Glutamatergic neuron (in vitro differentiated cells): ENCODE measurements around the gene BTBD3. TPM values are rescaled to one million over a fixed set of nuclear protein-coding genes. Genes with fewer than 3 reads are reported as not detected.

Experiments
- DNase-seq: peaks from one replicate; pipeline ENCODE4 v3.0.0; 2022
- H3K27ac Mint-ChIP-seq: one replicate; pipeline ENCODE4 v1.8.0; 2020; ENCODE audit warnings: mild to moderate bottlenecking, mixed read lengths, inconsistent platforms; ENCODE audit not compliant: unreplicated experiment
- H3K27me3 Mint-ChIP-seq: one replicate; pipeline ENCODE4 v1.8.0; 2020; ENCODE audit warnings: mild to moderate bottlenecking, moderate library complexity, mixed read lengths, inconsistent platforms; ENCODE audit not compliant: unreplicated experiment
- H3K36me3 Mint-ChIP-seq: one replicate; pipeline ENCODE4 v1.8.0; 2020; ENCODE audit warnings: mild to moderate bottlenecking, mixed read lengths, inconsistent platforms; ENCODE audit not compliant: unreplicated experiment
- H3K4me1 Mint-ChIP-seq: one replicate; pipeline ENCODE4 v1.8.0; 2020; ENCODE audit warnings: mild to moderate bottlenecking, low read depth, mixed read lengths, inconsistent platforms; ENCODE audit not compliant: unreplicated experiment
- H3K4me3 Mint-ChIP-seq: one replicate; pipeline ENCODE4 v1.8.0; 2020; ENCODE audit warnings: mild to moderate bottlenecking, mixed read lengths, inconsistent platforms; ENCODE audit not compliant: unreplicated experiment
- H3K9me3 Mint-ChIP-seq: one replicate; pipeline ENCODE4 v1.8.0; 2020; ENCODE audit warnings: mild to moderate bottlenecking, moderate library complexity, mixed read lengths, inconsistent platforms; ENCODE audit not compliant: unreplicated experiment
- total RNA-seq: library from RNA; stranded (reverse); fragmentation: NEBNext Ultra II Directional; extraction: Animal tissue kit (Norgen Biotek cat#: 25700); gene quantifications from one replicate; pipeline ENCODE4 v1.2.1, GENCODE V29; 2021; ENCODE audit not compliant: unreplicated experiment
- TF ChIP-seq, protein P1 (sequence below): fragments of 200-600 bp; sonication (generic); IDR thresholded peaks from one replicate; pipeline ENCODE4 v1.5.0; 2021; ENCODE audit not compliant: partially characterized antibody, unreplicated experiment

The BTBD3 gene
- total RNA-seq, 1 donor from 2014 or later = 24.3 TPM

DNA sequence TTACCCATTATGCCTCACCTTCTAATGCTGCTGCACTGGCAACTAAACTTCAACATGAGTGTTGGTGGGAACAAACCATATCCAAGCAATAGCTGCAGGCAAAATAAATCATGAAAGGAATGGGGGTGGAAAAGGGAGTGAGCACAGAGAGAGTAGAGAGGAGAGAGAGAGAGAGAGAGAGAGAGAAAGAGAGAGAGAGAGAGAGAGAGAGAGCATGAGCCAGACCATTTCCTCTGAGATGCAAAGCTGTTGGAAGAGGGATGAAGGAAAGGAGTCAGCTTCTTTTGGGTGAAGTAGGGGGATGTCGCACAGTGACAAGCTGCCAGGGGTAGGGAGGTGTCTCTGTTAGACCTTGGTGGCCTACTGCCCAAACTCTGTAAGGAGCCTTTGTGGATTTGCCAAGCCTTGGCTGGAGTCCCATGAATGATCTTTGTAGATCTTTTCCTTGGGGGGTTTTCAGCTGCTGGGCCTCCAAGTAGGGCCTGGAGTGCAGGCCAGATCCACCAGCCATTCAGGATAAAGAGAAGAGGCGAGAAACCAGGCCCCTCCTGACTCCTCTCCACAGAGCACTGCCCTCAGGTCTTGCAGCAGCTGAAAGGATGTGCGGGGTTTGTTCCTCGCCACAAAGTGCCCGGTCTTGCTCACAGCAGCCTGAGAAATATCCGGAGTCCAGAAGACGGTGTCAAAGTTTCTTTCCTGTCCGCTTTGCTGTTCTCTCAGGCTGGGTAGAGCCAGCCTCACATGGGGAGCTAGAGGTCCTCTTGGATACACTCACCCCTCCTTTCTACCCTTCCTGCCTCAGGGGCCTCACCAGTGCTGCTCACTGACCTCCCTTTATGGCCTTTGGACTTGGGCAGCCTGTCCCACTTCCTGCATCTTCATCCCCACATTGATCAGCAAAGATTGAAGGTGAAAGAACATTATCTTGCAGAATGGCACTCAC is 17.8 kb downstream of the BTBD3 start:
- peaks cover 6% of the 10 kb centered on the region for H3K4me1 Mint-ChIP-seq

DNA sequence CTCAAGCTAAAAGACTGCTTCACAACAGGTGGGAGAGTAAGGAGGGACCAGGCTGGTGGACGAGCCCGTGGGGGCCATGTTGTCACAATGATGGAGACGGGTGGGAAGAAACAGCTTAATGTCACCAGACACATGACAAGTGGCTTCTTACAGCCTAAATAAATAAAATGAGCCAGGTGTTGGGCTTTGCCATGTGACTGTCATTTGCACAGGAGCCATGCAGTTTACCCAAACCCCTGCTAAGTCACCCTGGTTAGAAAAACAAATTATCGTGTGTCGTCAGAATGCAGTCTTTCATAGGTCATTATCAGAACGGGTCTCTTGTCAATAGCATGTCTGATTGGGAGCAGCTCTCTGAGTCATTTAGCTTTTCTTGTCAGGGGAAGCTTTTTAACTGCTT is 18.5 kb downstream of the BTBD3 start:
- Mint-ChIP-seq H3K4me1 (peaks cover 6% of the 10 kb centered on the region), H3K36me3 (peaks cover 5% of the 10 kb centered on the region), H3K9me3 (no peaks in the 10 kb centered on the region), H3K27me3 (no peaks in the 10 kb centered on the region), H3K4me3 (no peak overlapping the region), H3K27ac (no peak overlapping the region)
- DNase-seq = no peak
- TF ChIP-seq, protein P1, sequence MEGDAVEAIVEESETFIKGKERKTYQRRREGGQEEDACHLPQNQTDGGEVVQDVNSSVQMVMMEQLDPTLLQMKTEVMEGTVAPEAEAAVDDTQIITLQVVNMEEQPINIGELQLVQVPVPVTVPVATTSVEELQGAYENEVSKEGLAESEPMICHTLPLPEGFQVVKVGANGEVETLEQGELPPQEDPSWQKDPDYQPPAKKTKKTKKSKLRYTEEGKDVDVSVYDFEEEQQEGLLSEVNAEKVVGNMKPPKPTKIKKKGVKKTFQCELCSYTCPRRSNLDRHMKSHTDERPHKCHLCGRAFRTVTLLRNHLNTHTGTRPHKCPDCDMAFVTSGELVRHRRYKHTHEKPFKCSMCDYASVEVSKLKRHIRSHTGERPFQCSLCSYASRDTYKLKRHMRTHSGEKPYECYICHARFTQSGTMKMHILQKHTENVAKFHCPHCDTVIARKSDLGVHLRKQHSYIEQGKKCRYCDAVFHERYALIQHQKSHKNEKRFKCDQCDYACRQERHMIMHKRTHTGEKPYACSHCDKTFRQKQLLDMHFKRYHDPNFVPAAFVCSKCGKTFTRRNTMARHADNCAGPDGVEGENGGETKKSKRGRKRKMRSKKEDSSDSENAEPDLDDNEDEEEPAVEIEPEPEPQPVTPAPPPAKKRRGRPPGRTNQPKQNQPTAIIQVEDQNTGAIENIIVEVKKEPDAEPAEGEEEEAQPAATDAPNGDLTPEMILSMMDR = no peak

More for the DNA sequence above, 17.8 kb downstream of the BTBD3 start:
- H3K27ac Mint-ChIP-seq = no peak overlapping the region
- H3K27me3 Mint-ChIP-seq = no peaks in the 10 kb centered on the region
- H3K36me3 Mint-ChIP-seq = peaks cover 5% of the 10 kb centered on the region
- TF ChIP-seq, protein P1 = no peak
- H3K9me3 Mint-ChIP-seq = no peaks in the 10 kb centered on the region
- no peak for DNase-seq
- no peak overlapping the region for H3K4me3 Mint-ChIP-seq

DNA sequence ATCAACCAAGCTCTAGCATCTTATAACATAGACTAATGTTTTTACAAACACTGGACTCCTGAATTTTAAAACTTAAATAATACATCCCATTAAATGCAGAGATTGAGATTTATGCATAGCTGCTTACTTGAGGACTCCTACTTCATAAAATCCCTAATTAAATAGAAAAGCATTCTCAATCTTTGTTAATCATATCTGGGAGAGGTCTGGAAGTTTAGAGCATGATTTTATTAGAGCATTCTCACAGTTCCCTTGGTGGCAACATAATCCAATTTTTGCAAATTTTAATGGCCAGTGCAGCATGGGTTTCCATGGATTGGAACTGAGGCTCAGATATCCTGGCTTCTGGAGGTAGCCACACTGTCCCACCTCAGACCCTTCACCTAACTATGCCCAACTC is 19.5 kb downstream of the BTBD3 start:
- Mint-ChIP-seq H3K4me3 (no peak overlapping the region), H3K27ac (no peak overlapping the region), H3K4me1 (peaks cover 6% of the 10 kb centered on the region), H3K27me3 (no peaks in the 10 kb centered on the region), H3K9me3 (no peaks in the 10 kb centered on the region), H3K36me3 (no peaks in the 10 kb centered on the region)
- TF ChIP-seq, protein P1 = no peak
- no peak for DNase-seq

DNA sequence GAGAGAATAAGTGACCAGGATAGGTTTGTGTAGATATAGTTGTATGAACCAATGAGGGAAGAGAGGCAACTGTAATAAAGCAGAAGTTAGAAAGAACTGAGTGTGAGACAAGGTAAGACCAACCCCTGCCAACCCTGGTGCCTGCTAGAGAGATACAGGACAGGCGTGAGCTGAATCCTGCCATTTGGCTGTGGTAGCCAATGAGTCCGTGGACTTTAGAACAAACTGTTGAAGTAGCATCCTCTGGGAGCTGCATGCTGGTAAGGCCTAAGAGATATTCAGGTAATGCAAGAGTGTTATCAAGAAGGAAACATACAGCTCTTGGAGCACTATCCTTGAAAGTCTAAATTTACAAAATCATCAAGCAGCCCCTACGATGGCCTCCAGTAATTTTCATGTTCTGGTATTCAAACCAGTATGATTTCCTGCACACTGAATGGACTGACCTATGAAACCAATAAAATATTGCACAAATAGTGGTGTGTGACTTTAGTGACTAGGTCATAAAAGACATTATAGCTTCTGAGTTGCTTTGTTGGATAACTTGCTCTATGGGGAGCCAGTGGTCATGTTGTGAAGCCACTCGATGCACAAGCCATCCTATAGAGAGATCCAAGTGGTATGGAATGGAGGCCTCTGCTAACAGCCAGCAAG is 24.0 kb downstream of the BTBD3 start:
- no peak for DNase-seq
- TF ChIP-seq, protein P1 = no peak
- Mint-ChIP-seq H3K4me3 (no peak overlapping the region), H3K27me3 (no peaks in the 10 kb centered on the region), H3K4me1 (no peaks in the 10 kb centered on the region), H3K9me3 (peaks cover 2% of the 10 kb centered on the region), H3K27ac (no peak overlapping the region), H3K36me3 (no peaks in the 10 kb centered on the region)

DNA sequence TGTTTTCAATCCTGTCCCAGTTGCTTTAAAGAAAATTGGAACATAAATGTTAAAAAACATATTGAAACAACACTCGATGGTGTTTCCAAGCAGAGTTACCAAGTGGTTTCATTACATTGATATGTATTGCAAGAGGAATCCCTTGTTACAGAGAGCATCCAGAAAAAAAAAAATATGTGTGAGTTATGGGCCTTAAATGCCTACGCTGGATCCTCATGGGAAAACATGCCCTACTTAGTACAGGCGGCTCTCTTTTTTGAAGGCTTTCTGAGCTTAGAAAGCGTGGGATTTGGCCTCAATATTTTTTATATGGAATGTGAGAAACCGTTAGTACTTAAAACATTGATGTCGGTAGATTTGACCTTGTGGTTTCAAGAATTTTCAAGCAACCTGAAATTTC is 26.1 kb downstream of the BTBD3 start:
- peaks cover 2% of the 10 kb centered on the region for H3K9me3 Mint-ChIP-seq
- H3K27ac Mint-ChIP-seq = no peak overlapping the region
- TF ChIP-seq, protein P1 = no peak
- H3K27me3 Mint-ChIP-seq = no peaks in the 10 kb centered on the region
- no peaks in the 10 kb centered on the region for H3K36me3 Mint-ChIP-seq
- H3K4me1 Mint-ChIP-seq = no peaks in the 10 kb centered on the region
- no peak overlapping the region for H3K4me3 Mint-ChIP-seq
- no peak for DNase-seq
